CD4-positive, alpha-beta T cell treated with Interferon gamma for 1 hour (primary cell): Measurements from ENCODE around the gene ABI1.
A peak's percentile ranks its signal among the peaks of the same experiment; 100 is the strongest.
"Not testable (repeated sequence)": the region's sequence is repeated elsewhere in the genome, so short reads cannot be mapped to it uniquely, and the experiment has no call there.

Source experiments
- DNase-seq: peaks from one replicate; pipeline ENCODE4 v3.0.0-alpha.2; 2020

ABI1 gene

GRCh38 chr10:26860443-26861204 is at the start of gene ABI1:
ABI1 (minus strand) TSS chr10:26860958; CDS start chr10:26860863, 95 bp downstream.
- peak; percentile 97 for DNase-seq

- no peak for DNase-seq
Observed at GRCh38 chr10:26909753-26910152, 49.0 kb upstream of the ABI1 start.

GRCh38 chr10:26905253-26905781 is 44.6 kb upstream of the ABI1 start:
- not testable (repeated sequence) for DNase-seq

GRCh38 chr10:26903431-26904217 is 42.9 kb upstream of the ABI1 start:
- no peak for DNase-seq

- not testable (repeated sequence) for DNase-seq
Observed at GRCh38 chr10:26892306-26892923, 31.7 kb upstream of the ABI1 start.

DNA sequence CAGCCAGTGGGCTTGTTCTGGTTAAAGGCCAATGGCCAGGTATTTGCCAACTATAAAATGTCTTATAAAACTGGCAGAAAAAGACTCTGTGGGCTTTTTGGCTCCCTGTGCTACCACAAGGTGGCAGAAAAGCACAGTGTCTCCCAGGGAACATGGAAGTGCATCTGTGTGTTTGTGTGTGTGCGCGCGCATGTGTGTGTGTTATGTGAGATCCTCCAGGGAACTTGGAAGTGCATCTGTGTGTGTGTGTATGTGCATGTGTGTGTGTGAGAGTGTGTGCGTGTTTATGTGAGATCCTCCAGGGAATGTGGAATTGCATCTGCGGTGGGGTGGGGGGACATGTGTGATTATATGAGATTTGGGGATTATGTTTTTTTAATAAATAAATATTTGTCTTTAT is 30.2 kb upstream of the ABI1 start:
- peak; percentile 23 for DNase-seq

DNA sequence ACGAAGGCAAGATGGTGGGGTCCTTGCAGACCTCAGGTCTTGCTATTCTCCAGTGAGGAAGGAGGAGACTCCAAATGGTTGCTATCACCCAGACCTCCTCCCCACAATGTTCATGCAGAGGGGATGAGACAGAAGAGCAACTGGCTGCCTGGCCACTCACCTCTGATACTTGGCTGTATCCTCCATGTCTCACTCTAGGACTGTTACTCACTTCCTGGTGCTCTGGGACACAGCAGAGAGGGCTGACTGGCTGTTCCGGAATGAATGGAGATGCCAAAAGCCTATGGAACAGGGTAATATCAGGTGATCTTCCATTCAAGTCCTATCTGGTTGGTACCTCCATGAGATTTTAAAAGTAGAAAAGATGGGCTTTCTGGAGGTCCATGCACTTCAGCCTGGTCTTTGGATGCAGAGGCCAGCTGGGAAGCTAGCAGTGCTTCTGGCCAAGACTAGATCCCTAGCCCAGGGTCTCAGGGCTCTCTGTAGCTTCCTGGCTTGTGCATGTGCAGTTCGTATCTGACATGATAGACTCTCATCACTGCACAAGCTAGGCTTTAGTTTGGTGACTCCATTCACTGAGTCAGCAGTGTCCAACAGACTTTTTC is 27.0 kb upstream of the ABI1 start:
- DNase-seq = no peak

GRCh38 chr10:26881600-26882331 is 21.0 kb upstream of the ABI1 start:
- no peak for DNase-seq

DNA sequence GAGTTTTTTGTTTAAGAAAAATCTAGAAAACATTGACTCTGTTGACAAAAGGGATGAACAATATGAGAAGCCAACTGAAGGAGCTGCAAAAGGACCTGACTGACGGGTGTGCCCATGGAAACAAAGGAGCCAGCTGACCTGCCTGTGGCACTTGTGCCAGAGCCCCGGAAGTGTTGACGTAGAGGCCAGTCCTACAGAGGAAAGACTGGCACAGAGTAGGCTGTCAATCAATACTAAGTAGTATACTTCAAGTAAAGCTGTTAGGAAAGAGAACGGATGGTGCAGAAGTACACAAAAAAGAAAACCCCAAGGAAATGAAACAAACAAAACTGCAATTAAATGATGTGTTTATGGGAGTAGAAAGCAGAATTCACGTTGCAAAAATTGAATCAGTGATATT is 19.0 kb upstream of the ABI1 start:
- DNase-seq = no peak

GRCh38 chr10:26870766-26871165 is 10.0 kb upstream of the ABI1 start:
- DNase-seq = no peak

GRCh38 chr10:26869528-26869927 is 8.8 kb upstream of the ABI1 start:
- DNase-seq = no peak

DNA sequence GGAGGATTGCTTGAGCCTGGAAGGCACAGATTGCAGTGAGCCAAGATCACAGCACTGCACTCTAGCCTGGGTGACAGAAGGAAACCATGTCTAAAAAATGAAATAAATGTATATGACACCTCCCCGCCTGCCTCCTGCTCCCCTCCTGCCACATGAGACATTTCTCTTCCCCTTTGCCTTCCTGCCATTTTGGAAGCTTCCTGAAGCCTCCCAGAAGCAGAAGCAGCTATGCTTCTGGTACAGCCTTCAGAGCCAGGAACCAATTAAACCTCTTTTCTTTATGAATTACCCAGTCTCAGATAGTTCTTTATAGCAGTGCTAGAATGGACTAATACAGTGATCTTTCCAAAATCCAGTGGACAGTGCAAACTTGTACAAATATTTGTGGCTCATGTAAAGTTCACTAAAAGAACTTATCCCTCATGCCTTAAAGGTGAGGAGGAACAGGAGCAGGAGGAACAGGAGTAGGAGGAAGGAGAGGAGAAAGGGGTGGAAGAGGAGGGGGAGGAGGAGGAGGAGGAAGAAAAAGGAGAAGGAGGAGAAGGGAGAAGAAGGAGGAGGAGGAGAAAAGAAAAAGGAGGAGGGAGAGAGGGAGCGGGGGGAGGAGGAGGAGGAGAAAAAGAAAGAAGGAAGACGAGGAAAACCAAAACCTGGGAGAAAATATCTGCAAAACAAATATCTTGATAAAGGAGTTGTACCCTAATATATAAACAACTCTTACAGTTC is 2.8 kb upstream of the ABI1 start:
- DNase-seq = no peak

DNA sequence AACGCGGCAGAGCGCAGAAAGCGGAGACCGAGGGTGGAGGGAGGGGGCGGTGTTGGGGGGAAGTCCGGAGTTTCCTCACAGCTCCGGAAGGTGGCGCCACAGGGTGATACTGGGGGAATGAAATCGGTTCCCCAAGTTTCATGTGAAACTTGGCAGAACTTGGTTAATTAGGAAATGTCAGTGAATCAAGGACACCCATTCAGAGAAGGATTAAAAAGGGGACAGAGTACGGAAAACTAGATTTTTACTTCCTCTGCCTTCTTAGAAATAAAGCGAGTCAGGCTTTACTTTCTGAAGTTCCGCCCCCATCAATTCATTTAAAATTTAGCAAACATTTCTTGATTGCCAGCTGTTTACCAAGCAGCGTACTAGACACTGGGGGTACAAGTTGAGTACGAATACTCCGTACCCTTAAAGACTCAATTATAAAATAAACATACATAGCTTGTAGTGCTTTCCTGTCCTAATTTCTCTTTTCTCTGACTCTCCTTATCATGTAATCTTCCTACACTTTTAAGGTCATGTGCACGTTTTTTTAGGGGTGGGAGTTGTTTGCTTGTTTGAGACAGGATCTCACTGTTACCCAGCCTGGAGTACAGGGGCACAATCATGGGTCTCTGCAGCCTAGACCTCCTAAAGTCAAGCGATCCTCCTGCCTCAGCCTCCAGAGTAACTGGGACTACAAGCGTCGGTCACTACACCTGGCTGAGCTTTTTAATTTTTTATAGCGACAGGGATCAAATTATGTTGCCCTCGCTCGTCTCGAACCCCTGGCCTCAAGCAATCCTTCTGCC is 644 bp upstream of the ABI1 start:
- DNase-seq = no peak

- DNase-seq = peak; percentile 60
Observed at GRCh38 chr10:26860102-26860442, 686 bp downstream of the ABI1 start.

DNA sequence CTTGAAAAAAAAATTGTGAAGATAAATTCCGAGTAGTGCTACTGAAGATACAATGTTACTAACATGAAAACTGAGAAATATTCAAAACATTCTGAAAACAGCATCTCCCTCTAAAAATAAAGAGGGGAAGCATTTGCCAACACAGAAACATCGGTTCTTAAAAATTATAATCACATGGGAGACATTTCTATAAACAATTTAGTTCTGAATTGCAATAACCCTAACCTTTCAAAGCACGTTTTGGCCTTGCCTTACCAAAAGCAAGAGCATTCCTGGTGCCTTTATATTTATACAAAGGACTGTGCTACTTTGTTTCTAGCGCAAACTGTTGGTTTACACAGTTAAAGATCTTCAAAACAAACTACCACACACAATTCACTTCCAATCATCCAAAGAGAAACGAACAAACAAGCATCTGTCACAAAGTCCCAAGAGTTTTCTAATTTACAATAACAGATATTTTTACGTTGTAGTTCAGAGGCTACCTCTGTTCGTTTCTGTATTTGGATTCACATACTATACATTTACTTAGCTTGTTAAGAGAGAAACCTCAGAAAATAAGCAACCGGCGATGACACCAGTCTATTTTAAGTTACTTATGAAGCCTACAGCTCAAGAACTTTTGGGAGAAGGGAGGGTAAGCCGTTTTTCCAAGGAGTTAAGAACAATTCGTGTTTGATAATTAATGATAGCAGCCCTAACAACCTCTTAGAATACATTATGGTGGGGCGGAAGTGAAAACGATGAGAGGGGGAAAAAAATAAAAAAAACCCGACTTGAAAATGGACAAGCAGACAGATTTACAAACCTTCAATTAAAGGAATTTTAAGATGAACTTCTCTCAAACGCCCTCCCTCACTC is 1.3 kb downstream of the ABI1 start:
- no peak for DNase-seq

DNA sequence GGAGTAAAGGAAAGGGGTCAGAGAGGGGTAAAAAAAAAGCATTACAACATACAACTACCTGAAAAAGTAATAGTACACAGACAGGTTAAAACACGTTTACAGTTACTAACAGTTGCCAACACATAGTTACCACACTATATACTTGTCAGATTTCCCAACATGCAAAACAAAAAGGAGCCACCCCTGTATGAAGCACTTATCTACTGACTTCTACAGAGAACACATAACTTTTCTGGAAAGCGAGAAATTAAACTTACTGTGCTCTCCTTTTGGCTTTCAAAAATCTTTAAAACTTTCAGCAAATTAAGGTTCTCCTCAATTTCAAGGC is 2.1 kb downstream of the ABI1 start:
- no peak for DNase-seq

GRCh38 chr10:26857991-26858706 is 2.6 kb downstream of the ABI1 start:
- DNase-seq = no peak

- DNase-seq = not testable (repeated sequence)
Observed at GRCh38 chr10:26857553-26857952, 3.2 kb downstream of the ABI1 start.

- DNase-seq = no peak
Observed at GRCh38 chr10:26855186-26855585, 5.6 kb downstream of the ABI1 start.
